HEK293 (cell line): ENCODE results near the gene CDSN.

Source experiments
- BCL11A ChIP-seq: fragments of 450-650 bp; formaldehyde crosslinking; IDR thresholded peaks from 2 replicates; pipeline ENCODE4 v1.5.1; 2016; ENCODE audit warnings: low read depth, missing biosample characterization, missing genetic modification characterization
- EGR2 ChIP-seq: fragments of 450-650 bp; formaldehyde crosslinking; IDR thresholded peaks from 2 replicates; pipeline ENCODE4 v1.5.1; 2016; ENCODE audit warnings: low read depth, missing biosample characterization, missing genetic modification characterization
- HIC1 ChIP-seq: fragments of 450-650 bp; formaldehyde crosslinking; IDR thresholded peaks from 2 replicates; pipeline ENCODE4 v1.5.1; 2016; ENCODE audit warnings: missing biosample characterization, missing genetic modification characterization
- HOXC10 ChIP-seq: sonication (generic); formaldehyde crosslinking; IDR thresholded peaks from 2 replicates; pipeline ENCODE4 v1.8.1; 2023; ENCODE audit warnings: mild to moderate bottlenecking, missing genetic modification reagents
- KLF16 ChIP-seq: fragments of 450-650 bp; formaldehyde crosslinking; IDR thresholded peaks from 2 replicates; pipeline ENCODE4 v1.5.1; 2017; ENCODE audit warnings: missing biosample characterization, missing genetic modification characterization
- KLF17 ChIP-seq: fragments of 450-650 bp; formaldehyde crosslinking; IDR thresholded peaks from 2 replicates; pipeline ENCODE4 v1.5.1; 2016; ENCODE audit warnings: missing biosample characterization, missing genetic modification characterization
- PATZ1 ChIP-seq: fragments of 450-650 bp; formaldehyde crosslinking; IDR thresholded peaks from 2 replicates; pipeline ENCODE4 v1.5.1; 2016; ENCODE audit warnings: missing biosample characterization, missing genetic modification characterization
- PRDM10 ChIP-seq: fragments of 450-650 bp; formaldehyde crosslinking; IDR thresholded peaks from 2 replicates; pipeline ENCODE4 v1.5.1; 2016; ENCODE audit warnings: missing biosample characterization, missing genetic modification characterization
- PRDM6 ChIP-seq: fragments of 450-650 bp; formaldehyde crosslinking; IDR thresholded peaks from 2 replicates; pipeline ENCODE4 v1.5.1; 2017; ENCODE audit warnings: missing biosample characterization, missing genetic modification characterization
- REPIN1 ChIP-seq: fragments of 450-650 bp; formaldehyde crosslinking; IDR thresholded peaks from 2 replicates; pipeline ENCODE4 v1.5.1; 2017; ENCODE audit warnings: missing biosample characterization, missing genetic modification characterization, low read depth
- SP2 ChIP-seq: fragments of 450-650 bp; formaldehyde crosslinking; IDR thresholded peaks from 2 replicates; pipeline ENCODE4 v1.5.1; 2016; ENCODE audit warnings: missing biosample characterization, missing genetic modification characterization
- ZBTB1 ChIP-seq: fragments of 450-650 bp; formaldehyde crosslinking; IDR thresholded peaks from 2 replicates; pipeline ENCODE4 v1.5.1; 2016; ENCODE audit warnings: missing biosample characterization, missing genetic modification characterization
- ZBTB8A ChIP-seq: fragments of 450-650 bp; formaldehyde crosslinking; IDR thresholded peaks from 2 replicates; pipeline ENCODE4 v1.5.1; 2016; ENCODE audit warnings: missing biosample characterization, missing genetic modification characterization
- ZNF221 ChIP-seq: fragments of 450-650 bp; formaldehyde crosslinking; IDR thresholded peaks from 2 replicates; pipeline ENCODE4 v1.5.1; 2017; ENCODE audit warnings: missing biosample characterization, missing genetic modification characterization, borderline replicate concordance
- ZNF223 ChIP-seq: fragments of 450-650 bp; formaldehyde crosslinking; IDR thresholded peaks from 2 replicates; pipeline ENCODE4 v1.5.1; 2016; ENCODE audit warnings: missing biosample characterization, missing genetic modification characterization
- ZNF239 ChIP-seq: fragments of 450-650 bp; formaldehyde crosslinking; IDR thresholded peaks from 2 replicates; pipeline ENCODE4 v1.5.1; 2016; ENCODE audit warnings: missing biosample characterization, missing genetic modification characterization
- ZNF266 ChIP-seq: fragments of 450-650 bp; formaldehyde crosslinking; IDR thresholded peaks from 2 replicates; pipeline ENCODE4 v1.5.1; 2016; ENCODE audit warnings: missing biosample characterization, missing genetic modification characterization, low read depth
- ZNF335 ChIP-seq: fragments of 450-650 bp; formaldehyde crosslinking; conservative IDR thresholded peaks from 2 replicates; pipeline ENCODE4 v1.5.1; 2016; ENCODE audit warnings: missing biosample characterization, missing genetic modification characterization
- ZNF350 ChIP-seq: fragments of 450-650 bp; formaldehyde crosslinking; IDR thresholded peaks from 2 replicates; pipeline ENCODE4 v1.5.0; 2017; ENCODE audit warnings: missing biosample characterization, mild to moderate bottlenecking, missing genetic modification characterization
- ZNF433 ChIP-seq: fragments of 450-650 bp; formaldehyde crosslinking; IDR thresholded peaks from 2 replicates; pipeline ENCODE4 v1.5.1; 2016; ENCODE audit warnings: missing biosample characterization, missing genetic modification characterization, low read depth
- ZNF513 ChIP-seq: fragments of 450-650 bp; IDR thresholded peaks from 2 replicates; pipeline ENCODE4 v1.5.1; 2018; ENCODE audit warnings: missing biosample characterization, missing genetic modification characterization
- ZNF561 ChIP-seq: fragments of 450-650 bp; IDR thresholded peaks from 2 replicates; pipeline ENCODE4 v1.5.1; 2018; ENCODE audit warnings: missing biosample characterization, missing genetic modification characterization, borderline replicate concordance
- ZNF621 ChIP-seq: fragments of 450-650 bp; formaldehyde crosslinking; IDR thresholded peaks from 2 replicates; pipeline ENCODE4 v1.5.1; 2017; ENCODE audit warnings: missing biosample characterization, missing genetic modification characterization
- ZNF626 ChIP-seq: fragments of 450-650 bp; sonication (Bioruptor Pico); formaldehyde crosslinking; IDR thresholded peaks from 2 replicates; pipeline ENCODE4 v1.5.1; 2018; ENCODE audit warnings: missing biosample characterization, missing genetic modification characterization, inconsistent platforms
- ZNF677 ChIP-seq: fragments of 450-650 bp; IDR thresholded peaks from 2 replicates; pipeline ENCODE4 v1.5.0; 2018; ENCODE audit warnings: missing biosample characterization, mild to moderate bottlenecking, missing genetic modification characterization, moderate library complexity
- ZSCAN30 ChIP-seq: fragments of 450-650 bp; IDR thresholded peaks from 2 replicates; pipeline ENCODE4 v1.5.1; 2018; ENCODE audit warnings: missing biosample characterization, mild to moderate bottlenecking, missing genetic modification characterization, moderate library complexity
- ZXDB ChIP-seq: fragments of 450-650 bp; formaldehyde crosslinking; IDR thresholded peaks from 2 replicates; pipeline ENCODE4 v1.5.1; 2016; ENCODE audit warnings: missing biosample characterization, missing genetic modification characterization

The CDSN gene

GRCh38 chr6:31158863-31159855, 38.9 kb upstream of the CDSN start (continued):
- TF ChIP-seq PRDM10, result peak; percentile 56
- TF ChIP-seq BCL11A (tag by site-specific recombination), result no peak
- no peak for TF ChIP-seq ZNF223 (tag by site-specific recombination)
- TF ChIP-seq ZNF221, result no peak
- peak; percentile 67 for TF ChIP-seq ZXDB (tag by site-specific recombination)
- TF ChIP-seq ZNF561, result 0 out of 2 replicates have a peak, but pooled peaks have one; percentile 19
- TF ChIP-seq ZNF626 (tag by site-specific recombination), result no peak
- no peak for TF ChIP-seq ZNF266 (tag by site-specific recombination)
- TF ChIP-seq ZNF513 (tag by site-specific recombination), result no peak
- TF ChIP-seq KLF17 (tag by site-specific recombination), result 0 out of 2 replicates have a peak, but pooled peaks have one; percentile 17
- no peak for TF ChIP-seq ZBTB1 (tag by site-specific recombination)
- TF ChIP-seq EGR2 (tag by site-specific recombination), result peak; percentile 87
- TF ChIP-seq PRDM6 (tag by site-specific recombination), result no peak
- TF ChIP-seq KLF16 (tag by site-specific recombination), result peak; percentile 73
- TF ChIP-seq REPIN1 (tag by site-specific recombination), result no peak
- TF ChIP-seq ZNF239 (tag by site-specific recombination), result no peak
- TF ChIP-seq SP2 (tag by site-specific recombination), result peak; percentile 93
- TF ChIP-seq ZBTB8A (tag by site-specific recombination), result peak; percentile 37; the same call in 1 of the 2 replicates
- no peak for TF ChIP-seq ZSCAN30 (tag by site-specific recombination)
- TF ChIP-seq ZNF335 (tag by site-specific recombination), result peak; percentile 76
- TF ChIP-seq HOXC10 (CRISPR knock-in tag), result no peak
- TF ChIP-seq ZNF433 (tag by site-specific recombination), result no peak
- TF ChIP-seq ZNF350, result no peak
- peak; percentile 77; the same call in 1 of the 2 replicates for TF ChIP-seq PATZ1 (tag by site-specific recombination)
- TF ChIP-seq ZNF621 (tag by site-specific recombination), result no peak
- peak; percentile 61 for TF ChIP-seq HIC1 (tag by site-specific recombination)
- no peak for TF ChIP-seq ZNF677 (tag by site-specific recombination)
